CD4-positive, alpha-beta T cell treated with Interleukin-17A for 4 hours (primary cell): Measurements from ENCODE around the gene KREMEN1.
"Not testable (repeated sequence)": the region's sequence is repeated elsewhere in the genome, so short reads cannot be mapped to it uniquely, and the experiment has no call there.

Source experiments
- DNase-seq: peaks from one replicate; pipeline ENCODE4 v3.0.0-alpha.2; 2020; ENCODE audit warnings: mixed read lengths

Gene KREMEN1

GRCh38 chr22:29108137-29108536, 35.3 kb downstream of the KREMEN1 start:
- no peak for DNase-seq

DNA sequence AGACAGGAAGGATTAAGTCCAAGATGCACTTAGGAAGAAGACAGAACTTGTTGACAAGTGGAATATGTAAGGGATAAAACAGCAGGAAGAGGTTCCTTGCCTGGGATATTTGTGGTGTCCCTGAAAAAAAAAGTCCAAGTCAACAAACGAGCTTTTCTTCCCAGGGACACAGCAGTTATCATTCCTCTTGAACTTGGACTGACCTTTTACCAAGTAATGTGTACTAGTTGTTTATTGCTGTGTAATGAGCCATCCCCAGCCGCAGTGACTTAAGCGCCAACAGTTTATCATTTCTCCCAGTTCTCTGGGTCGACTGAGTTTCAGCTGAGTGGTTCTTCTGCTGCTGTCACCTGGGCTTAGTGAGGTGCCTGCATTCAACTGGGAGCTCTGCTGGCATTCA, 37.0 kb downstream of the KREMEN1 start:
- no peak for DNase-seq

DNA sequence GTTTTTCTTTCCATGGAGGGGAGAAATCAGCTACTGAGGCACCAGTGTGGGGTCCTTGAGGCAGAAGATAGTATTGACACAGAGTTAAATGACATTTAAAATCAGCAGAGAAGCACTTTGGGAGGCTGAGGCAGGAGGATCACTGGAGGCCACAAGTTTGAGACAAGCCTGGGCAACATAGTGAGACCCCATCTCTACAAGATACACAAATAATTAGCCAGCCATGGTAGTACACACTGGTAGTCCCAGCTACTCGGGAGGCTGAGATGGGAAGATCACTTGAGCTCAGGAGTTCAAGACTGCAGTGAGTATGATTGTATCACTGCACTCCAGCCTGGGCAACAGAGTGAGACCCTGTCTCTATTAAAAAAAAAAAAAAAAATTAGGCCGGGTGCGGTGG, 38.1 kb downstream of the KREMEN1 start:
- no peak for DNase-seq

DNA sequence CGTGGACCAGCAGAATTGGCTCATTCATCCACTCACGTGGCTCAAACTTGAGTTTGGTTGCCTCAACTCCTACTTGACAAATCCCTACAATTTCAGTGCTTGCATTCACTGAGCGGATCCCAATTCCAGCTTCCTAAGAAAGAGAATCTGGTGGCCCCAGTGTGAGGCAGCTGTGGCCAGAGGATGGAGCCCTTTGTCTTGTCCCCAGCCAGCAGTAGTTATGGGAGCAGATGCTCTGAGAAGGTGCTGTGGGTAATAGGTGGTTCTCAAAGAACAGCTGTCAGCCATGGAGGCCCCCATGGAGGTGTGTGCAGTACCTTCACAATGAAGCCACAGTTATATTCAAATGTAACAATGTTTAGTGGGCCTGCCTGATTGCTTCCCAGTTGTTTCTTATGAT, 39.3 kb downstream of the KREMEN1 start:
- no peak for DNase-seq

GRCh38 chr22:29112681-29113080, 39.8 kb downstream of the KREMEN1 start:
- DNase-seq = no peak

GRCh38 chr22:29113319-29113718, 40.5 kb downstream of the KREMEN1 start:
- DNase-seq = no peak

DNA sequence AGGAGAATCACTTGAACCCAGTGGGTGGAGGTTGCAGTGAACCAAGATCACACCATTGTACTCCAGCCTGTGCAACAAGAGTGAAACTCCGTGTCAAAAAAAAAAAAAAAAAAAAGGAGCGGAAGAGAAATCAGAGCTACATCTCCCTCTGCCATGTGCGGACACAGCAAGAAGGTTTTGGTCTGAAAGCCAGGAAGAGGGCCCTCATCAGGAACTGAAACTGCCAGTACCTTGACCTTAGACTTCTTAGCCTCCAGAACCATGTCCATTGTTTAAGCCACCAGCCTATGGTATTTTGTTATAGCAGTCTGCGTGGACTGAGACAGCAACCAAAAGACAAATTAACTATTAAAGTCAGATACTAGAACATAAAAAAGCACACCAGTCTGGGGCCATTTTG, 41.6 kb downstream of the KREMEN1 start:
- no peak for DNase-seq

DNA sequence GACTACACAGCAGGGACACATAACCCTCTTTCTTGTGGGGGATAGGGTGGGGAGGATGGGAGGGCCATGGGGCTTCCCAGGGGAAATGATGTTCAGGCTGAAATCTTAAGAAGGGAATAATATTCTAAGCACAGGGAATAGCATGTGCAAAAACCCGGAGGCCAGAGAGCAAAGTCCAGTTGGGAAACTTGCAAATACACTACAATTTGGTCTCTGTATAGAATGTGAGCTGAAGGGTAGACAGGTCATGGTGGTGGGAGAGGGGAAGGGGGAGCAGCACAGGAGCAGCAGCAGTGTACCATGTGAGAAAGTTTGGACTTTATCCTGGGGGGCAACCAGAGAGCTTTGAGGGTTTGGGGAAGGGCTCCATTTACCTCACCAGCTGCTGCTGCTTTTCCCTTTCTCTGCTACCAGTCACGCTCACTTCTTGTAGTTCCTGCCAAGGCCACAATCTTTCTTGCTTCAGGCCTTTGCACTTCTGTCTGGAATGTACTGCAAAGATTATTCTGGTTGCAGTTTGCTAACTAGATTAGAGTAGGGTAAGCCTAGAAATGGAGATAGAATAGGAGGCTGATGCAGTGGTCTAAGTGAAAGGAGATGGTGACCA, 43.0 kb downstream of the KREMEN1 start:
- no peak for DNase-seq

GRCh38 chr22:29116397-29117123, 43.7 kb downstream of the KREMEN1 start:
- DNase-seq = no peak

DNA sequence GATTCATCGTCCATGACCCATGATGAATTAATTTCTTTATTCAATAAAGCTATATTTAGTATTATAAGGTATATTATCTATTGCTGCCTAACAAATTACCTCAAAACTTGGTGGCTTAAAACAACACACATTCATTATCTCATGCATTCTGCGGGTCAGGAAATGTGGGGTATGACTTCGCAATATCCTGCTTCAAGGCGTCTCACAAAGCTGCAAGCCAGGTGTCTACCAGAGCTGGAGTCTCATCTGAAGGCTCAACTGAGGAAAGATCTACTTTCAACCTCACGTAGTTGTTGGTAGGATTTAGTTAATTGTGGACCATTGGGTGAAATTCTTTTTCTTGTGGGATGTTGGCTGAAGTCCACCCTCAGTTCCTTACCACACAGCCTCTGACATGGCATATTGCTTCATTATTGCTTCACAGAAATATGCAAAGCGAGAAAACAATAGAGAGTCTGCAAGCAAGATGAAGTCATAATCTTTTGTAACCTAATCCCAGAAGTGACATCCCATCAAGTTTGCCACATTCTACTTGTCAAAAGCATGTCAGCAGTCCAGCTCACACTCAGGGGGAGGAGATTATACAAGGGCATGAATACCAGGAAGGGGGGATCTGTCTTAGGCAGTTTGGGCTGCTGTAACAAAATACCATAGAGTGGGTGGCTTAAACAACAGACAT, 45.1 kb downstream of the KREMEN1 start:
- DNase-seq = no peak

DNA sequence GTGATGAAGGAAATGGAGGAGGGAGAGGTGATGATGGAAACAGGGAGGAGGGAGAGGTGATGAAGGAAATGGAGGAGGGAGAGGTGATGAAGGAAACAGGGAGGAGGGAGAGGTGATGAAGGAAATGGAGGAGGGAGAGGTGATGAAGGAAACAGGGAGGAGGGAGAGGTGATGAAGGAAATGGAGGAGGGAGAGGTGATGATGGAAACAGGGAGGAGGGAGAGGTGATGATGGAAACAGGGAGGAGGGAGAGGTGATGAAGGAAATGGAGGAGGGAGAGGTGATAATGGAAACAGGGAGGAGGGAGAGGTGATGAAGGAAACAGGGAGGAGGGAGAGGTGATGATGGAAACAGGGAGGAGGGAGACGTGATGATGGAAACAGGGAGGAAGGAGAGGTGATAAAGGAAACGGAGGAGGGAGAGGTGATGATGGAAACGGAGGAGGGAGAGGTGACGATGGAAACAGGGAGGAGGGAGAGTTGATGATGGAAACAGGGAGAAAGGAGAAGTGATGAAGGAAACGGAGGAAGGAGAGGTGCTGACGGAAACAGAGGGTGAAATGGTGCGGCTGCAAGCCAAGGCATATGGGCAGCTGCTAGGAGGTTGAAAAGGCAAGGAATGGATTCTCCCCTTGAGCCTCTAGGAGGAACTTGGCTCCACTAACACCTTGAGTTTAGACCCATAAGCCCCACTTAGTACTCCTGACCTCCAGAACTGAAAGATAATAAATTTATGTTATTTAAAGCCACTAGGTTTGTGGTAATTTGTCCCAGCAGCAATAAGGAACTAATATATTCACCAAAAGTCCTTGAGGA, 47.5 kb downstream of the KREMEN1 start:
- not testable (repeated sequence) for DNase-seq

DNA sequence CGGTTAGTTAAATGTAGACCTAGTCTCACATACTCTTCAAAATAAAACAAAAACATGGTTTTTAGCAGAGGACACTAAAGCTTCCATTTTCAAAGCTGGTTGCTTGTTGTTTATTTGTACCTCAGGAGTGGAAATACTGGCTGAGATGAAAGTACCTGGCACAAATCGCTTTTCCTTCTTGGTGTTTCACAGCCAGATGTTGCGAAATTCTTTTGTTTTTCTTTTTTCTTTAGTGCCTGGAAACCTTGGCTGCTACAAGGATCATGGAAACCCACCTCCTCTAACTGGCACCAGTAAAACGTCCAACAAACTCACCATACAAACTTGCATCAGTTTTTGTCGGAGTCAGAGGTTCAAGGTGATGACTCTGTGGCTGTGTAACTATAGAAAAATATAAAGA, 48.3 kb downstream of the KREMEN1 start:
- DNase-seq = no peak

DNA sequence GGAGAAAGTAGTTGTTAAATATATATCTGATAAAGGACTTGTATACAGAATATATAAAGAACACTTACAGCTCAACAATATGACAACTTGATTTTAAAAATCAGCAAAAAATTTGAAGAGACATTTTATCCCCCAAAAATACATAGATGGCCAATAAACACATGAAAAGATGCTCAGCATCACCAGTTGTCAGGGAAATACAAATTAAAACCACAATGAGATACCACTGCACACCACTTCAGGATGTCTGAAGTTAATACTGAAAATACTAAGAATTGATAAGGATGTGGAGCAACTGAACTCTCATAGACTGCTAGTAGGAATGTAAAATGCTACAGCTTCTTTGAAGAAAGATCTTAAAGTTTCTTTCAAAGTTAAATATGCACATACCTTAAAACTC, 49.2 kb downstream of the KREMEN1 start:
- no peak for DNase-seq

- no peak for DNase-seq
Measured at GRCh38 chr22:29124777-29125442, 52.1 kb downstream of the KREMEN1 start.

- no peak for DNase-seq
Measured at GRCh38 chr22:29125443-29125778, 52.6 kb downstream of the KREMEN1 start.

DNA sequence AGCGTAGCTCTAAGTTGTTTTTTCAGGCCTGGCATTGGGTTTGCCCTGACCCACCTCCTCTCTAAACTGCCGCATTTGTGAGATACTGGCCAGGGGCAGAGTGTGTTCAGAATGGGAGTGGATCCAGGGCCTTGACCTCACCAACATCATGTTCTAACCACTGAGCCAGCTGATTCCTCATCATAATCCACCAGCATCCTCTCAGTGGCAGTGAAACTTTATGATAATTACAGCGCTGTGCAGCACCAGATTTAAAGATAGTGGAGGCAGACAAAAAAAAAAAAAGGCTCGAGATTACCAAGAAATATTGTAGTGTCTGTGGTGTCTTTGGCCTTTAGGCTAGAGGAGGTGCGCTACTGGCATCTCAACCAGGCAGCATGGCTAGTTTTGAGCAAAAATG, 53.0 kb downstream of the KREMEN1 start:
- DNase-seq = no peak

GRCh38 chr22:29126670-29127395, 54.0 kb downstream of the KREMEN1 start:
- no peak for DNase-seq

GRCh38 chr22:29128891-29129807, 56.3 kb downstream of the KREMEN1 start:
- DNase-seq = no peak

GRCh38 chr22:29129808-29130140, 56.9 kb downstream of the KREMEN1 start:
- DNase-seq = no peak

DNA sequence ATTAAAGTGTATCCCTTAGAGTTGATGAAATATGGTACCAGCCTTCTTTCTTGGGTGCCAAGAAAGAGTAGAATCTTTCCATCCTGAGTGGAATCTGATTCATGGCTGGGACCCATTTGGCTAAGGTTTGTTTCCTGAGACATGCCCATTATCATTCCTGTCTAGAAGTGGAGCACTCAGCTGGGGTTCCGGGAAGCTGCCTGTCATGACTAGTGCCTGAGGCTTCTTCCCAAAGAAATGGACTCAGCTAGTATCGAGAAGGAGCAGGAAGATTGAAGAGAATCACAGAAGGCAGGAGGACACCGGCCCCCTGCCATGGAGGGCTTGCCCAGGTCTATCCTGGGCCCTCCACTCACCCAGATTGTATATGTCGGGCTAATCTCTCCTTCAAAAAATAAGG, 57.6 kb downstream of the KREMEN1 start:
- no peak for DNase-seq

GRCh38 chr22:29133603-29134133, 60.8 kb downstream of the KREMEN1 start:
- no peak for DNase-seq
